Activated T-helper 1 cell treated with Interleukin-2 at 50 U/mL for 16 hours (primary cell): ENCODE data around the gene PLCE1.

Experiments
- DNase-seq: peaks from one replicate; pipeline ENCODE4 v3.0.0-alpha.2; 2020; ENCODE audit warnings: low read depth

PLCE1 gene

DNA sequence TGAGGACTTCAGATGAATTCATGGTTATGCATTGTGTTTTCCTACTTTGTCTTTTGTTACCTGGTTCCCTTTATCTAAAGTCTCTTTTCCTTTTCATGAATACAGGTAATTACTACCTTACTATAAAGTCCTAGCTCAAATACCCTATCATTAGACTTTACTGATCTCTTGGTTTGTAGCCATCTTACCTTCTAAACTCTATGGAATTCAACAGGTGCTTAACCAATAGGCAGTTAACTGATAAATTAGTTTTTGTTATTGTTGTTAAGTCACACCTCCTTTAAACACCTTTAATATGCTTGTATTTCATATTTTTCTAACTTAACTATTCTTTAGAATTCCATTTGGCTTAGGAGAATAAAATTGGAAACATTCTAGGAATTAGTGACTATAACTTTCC, 30.7 kb downstream of the PLCE1 start:
- no peak for DNase-seq

DNA sequence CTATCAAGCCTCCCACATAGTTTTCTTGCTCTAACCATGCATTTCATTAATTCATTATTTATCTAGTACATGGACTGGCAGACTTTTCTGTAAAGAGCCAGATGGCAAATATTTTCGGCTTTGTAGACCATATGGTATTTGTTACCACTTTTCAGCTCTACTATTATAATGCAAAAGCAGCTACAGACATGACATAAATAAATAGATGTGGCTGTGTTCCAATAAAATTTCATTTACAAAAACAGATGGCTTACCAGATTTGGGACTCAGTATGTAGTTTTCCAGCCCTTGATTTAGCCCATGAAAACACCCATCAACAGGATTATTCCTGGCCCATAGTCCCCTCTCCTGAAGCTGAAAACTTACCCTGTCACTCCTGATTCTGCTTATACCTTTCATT, 32.1 kb downstream of the PLCE1 start:
- no peak for DNase-seq

GRCh38 chr10:94027197-94027596, 33.5 kb downstream of the PLCE1 start:
- no peak for DNase-seq

GRCh38 chr10:94029955-94030354, 36.2 kb downstream of the PLCE1 start:
- DNase-seq = no peak

GRCh38 chr10:94035982-94036765, 42.4 kb downstream of the PLCE1 start:
- no peak for DNase-seq

DNA sequence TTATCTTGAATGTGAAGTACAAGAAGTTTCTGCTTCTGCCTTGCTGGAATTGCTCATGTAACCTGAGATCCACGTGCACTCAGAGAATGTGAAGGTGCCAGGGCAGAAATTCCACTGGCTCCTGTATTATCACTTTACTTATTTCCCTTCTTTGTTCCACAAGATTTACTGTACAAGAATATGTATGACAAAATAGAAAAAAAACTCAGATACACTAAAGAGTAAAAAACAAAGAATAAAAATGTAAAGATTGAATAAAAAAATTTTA, 43.0 kb downstream of the PLCE1 start:
- DNase-seq = no peak

DNA sequence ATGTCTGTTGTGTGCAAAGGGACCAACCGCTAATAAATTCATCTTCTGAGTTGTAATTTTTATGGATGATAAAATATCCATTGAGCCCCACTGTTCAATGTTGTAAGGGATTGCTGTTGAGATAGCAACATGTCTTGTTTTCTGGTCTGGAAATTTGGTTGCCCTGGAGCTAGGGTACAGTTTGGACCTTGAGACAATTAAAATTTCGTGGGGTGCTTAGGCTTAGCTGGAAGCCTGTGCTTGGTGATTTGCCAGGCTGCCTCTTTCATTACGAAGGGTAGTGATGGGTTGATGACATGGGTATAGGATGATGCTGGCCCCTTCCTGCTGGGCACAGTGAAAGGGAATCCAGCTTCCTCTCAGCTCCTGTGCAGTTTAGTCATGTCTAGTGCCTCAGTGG, 43.6 kb downstream of the PLCE1 start:
- DNase-seq = no peak

GRCh38 chr10:94038024-94038423, 44.3 kb downstream of the PLCE1 start:
- DNase-seq = no peak

DNA sequence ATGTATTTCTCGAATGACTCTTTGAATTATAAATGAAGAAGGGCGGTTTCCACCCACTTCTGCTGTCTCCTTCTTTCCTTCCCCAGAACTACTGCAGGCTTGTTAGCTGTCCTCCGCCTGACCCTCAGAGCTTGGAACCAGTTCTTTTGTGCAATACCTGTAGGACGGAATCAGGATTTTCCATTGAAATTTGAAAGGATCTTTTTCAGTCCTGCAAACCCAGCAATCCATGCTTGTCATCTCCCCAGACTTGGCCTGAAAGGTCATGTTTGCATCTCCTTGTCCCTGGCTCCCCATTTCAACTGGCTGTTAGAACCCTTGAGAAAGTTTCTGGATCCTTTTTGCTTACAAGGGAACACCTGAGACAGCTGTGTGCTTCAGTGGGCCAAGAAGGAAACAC, 47.5 kb downstream of the PLCE1 start:
- DNase-seq = no peak

DNA sequence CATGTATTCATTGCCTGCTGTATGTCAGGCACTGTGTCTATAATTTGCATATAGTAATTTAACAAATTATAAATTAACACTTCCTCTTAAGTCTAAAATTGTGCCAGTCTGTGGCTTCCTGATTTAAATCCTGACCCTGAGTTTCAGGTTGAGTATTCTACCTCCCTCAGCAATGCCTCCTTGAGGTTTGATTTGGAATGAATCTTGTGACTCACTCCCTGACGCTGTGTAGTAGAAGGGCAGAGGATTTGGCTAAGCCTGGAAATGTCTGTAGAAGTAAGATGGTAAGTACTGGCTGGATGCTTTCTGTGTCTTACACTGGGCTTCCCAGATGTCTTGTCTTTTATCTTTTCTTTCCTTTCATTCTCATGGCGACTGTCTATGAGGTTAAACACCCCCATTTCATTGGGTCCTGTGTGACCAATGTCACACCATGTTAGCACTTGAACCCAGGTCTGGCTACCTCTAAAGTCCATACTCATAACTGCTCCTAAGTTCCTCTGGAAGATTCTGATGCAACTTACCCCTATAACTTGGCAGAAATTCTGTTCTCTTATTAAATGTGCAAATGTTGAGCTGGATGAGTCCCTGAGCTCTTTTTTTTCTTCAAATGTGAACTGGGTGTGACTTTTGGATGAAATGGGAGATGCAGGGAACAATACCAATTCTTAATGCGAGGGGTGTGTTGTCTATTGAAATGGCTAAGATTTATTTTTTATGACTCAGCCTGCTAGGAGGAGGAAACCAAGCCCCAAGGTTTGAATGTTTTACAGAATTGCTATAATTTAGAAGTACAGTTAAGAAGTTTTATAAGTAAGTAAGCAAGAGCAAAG, 48.5 kb downstream of the PLCE1 start:
- no peak for DNase-seq

DNA sequence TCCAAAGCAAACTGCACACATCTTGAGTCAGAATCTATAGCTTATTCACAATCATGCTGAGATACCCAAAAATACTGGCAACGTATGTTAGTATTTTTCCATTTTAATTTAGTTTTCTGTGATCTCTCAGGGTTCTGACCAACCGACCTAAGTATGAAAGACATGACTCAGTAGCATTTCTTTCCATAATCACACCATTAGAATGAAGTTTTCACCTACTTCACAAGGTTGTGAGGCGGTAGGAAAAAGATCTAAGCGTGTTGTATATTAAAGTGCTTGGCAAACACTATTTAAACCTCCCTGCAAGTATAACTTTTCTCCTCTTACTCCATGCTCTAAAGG, 49.1 kb downstream of the PLCE1 start:
- no peak for DNase-seq
